Breast epithelium (tissue), 3 donors: ENCODE results near the gene CTDNEP1.

Experiments used
- CTCF ChIP-seq, 3 donors: fragments of 450-650 bp; IDR thresholded peaks; one replicate each; pipeline ENCODE4 v1.5.1; 2016 to 2017; ENCODE audit warnings: antibody characterized with exemption in 3 of 3, mild to moderate bottlenecking in 3 of 3, moderate library complexity in 3 of 3
- POLR2A ChIP-seq: fragments of 450-650 bp; IDR thresholded peaks from one replicate; pipeline ENCODE4 v1.6.1; 2016; ENCODE audit warnings: antibody characterized with exemption, mild to moderate bottlenecking, moderate library complexity
- POLR2AphosphoS5 ChIP-seq, 3 donors: sonication (generic); formaldehyde crosslinking; IDR thresholded peaks; one replicate each; pipeline ENCODE4 v1.6.1; 2017; ENCODE audit warnings: antibody characterized with exemption in 3 of 3

GRCh38 chr17:7224661-7225111 is 26.8 kb downstream of the CTDNEP1 start:
- TF ChIP-seq CTCF (IDR thresholded peaks at IDR 0.05) (no peak), POLR2A (no peak), POLR2AphosphoS5 (IDR thresholded peaks at IDR 0.05) (no peak)
